AG08395 (cell line): ENCODE measurements around the gene KIFBP.

Experiments
- DNase-seq: peaks from one replicate; pipeline ENCODE4 v3.0.0; 2012; ENCODE audit warnings: mixed read lengths, low spot score

Gene KIFBP

GRCh38 chr10:69051303-69051702 lies 62.7 kb downstream of the KIFBP start:
- no peak for DNase-seq

GRCh38 chr10:69051710-69052487 lies 63.3 kb downstream of the KIFBP start:
- no peak for DNase-seq

GRCh38 chr10:69052736-69053135 lies 64.1 kb downstream of the KIFBP start:
- DNase-seq, result no peak

DNA sequence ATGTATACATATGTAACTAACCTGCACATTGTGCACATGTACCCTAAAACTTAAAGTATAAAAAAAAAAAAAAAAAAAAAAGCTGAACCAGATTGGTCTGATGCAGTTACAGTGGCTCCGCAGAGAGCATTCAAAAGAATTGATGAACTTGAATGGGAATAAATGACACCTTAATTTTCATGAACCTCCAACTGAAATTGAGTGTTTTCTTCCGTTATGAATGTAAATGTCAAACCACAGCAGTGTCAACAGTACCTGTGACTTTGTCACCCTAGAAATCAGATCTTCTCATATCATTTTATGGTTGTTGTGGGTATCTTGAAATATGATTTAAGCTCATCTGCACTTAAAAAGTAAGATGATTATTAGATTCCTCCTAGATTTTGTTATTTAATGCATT lies 66.6 kb downstream of the KIFBP start:
- no peak for DNase-seq

GRCh38 chr10:69056129-69056528 lies 67.5 kb downstream of the KIFBP start:
- no peak for DNase-seq

DNA sequence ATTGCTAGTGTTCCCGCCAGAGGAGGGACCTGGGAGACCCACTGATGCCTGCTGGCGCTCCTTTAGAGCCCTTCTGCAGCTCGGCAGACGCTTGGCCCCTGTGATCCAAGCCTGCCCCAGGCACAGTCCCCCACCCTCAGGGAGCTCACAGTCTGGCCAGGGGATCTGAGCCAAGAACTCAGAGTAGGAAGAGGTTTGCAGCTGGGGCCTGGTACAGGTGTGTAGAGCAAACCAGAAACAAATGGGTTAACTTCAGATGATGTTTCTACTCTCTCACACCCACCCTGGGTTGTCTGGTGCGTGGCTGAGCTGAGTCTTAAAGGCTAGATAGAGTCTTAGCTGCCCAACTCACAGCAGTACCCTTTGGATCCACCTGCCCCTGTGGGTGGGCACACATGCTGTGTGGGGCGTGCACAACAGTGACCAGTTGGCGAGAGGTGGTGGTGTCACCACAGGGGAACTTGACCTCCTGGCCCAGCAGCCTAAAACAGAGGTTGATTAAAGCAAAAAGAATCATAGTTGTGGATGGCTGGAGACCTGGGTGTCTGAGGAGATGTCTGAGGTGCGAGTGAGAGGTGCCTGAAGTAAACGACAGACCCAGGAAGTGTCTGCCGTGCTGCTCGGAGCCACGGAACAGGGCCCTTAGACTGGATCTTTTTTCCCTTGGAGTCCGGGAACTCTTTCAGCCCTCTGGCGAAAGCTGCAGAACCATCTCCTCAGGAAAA lies 68.1 kb downstream of the KIFBP start:
- no peak for DNase-seq

DNA sequence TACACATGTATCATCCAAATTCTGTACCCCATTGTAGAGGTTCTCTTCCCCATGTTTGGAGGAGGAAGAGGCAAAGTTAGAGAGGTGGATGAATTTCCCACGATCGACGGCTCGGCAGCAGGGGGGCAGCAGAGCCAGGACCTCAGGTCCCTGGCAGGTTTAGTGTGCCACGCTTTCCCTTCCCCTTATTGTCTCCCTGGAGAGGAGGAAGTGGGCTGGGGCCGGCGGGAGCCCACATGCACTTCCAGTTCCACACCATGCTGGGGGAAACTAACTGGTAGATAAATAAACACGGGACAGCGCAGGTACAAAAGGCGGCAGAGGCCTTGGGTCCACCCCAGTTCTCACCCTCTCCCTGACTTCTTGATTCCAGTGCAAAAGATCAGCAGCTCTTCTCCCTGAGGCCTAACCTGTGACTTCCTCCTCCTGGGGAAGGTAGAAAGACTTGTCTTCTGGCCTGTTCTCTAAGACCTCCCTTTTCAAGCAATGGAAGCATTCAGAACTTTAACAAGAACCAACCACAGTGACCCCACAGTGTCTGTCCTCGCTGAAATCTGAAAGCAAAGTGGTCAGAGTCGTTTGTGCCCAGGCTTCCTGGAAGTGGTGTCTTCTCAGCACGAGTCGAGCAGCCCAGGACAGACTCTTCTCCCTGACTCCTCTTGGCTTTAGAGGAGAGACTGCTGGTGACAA lies 68.8 kb downstream of the KIFBP start:
- no peak for DNase-seq

DNA sequence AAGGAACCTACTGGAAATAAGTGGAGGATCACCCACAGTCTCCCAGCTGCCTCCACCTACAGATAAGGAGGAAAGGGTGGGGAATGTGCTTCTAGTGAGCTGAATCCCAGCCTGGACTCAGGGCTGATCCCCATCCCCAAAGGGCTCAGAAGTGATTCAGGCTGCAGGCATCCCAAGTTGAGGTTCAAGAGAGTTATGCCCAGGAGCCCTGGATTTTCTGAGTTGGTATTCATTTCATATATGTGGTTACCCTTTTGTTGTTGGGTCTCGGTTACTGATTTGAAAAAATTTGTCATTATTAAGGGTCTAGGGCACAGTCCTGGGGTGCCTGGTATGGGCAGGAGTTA lies 69.3 kb downstream of the KIFBP start:
- DNase-seq, result peak; percentile 63

DNA sequence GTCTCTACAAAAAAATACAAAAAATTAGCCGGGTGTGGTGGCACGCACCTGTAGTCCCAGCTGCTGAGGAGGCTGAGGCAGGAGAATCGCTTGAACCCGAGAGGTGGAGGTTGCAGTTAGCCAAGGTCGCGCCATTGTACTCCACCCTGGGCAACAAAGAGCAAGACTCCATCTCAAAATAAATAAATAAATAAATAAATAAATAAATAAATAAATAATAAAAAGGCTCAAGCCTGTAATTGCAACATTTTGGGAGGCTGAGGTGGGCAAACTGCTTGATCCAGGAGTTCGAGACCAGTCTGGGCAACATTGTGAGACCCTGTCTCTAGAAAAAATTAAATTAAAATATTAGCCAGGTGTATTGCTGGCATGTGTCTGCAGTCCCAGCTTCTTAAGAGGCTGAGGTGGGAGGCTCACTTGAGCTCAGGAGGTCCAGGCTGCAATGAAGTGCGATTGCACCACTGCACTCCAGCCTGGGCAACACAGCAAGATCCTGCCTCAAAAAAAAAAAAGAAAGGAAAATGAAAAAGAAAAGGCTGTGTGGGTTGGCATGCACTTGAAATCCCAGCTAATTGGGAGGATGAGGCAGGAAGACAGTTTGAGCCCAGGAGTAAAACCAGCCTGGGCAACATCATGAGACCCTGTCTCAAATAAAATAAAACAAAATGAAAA lies 71.7 kb downstream of the KIFBP start:
- DNase-seq, result no peak

- DNase-seq, result peak; percentile 88
Observed at GRCh38 chr10:69061305-69062161, 72.9 kb downstream of the KIFBP start.

DNA sequence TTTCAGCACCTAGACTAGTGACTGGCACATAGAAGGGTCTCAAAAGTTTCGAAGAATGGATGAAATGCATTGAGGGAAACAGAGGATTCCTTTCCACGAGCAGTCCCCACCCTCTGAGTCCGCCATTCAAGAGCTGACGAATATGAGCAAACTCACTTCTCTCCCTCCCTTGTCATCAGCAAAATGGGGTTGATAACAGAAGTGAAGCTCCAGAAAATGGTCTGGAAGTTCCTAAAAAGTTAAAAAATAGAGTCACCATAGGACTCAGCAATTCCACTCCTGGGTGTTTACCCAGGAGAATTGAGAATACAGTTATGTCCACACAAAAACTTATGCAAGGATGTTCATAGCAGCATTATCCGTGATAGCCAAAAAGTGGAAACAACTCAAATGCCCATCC lies 74.3 kb downstream of the KIFBP start:
- DNase-seq, result no peak

DNA sequence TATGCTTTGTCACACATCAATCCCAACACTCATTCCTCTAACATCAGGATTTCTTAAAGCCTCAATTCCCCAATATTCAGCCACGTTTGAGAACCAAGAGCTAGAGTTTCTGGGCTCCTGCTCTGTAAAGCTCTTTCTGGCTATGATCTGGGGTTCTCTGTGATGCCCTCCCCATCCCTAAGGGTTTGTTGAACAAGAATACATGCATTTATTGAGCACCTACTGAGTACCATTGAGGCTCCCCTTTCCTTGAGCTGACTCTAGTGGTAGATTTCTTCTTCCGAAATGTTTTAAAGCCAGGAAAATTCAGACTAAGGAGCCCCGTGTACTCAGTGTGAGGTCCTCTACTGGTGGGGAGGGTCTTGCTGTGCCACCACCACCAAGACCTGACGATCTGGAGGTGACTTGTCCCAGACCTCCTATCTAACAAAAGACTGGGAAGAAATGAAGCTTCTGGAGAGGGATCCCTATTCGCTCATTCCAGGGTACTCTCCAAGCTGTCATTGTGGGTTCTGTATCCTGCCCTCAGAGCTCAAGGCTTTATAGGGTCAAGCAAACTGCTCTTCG lies 76.2 kb downstream of the KIFBP start:
- DNase-seq, result no peak

GRCh38 chr10:69065406-69066361 lies 77.1 kb downstream of the KIFBP start:
- peak; percentile 66 for DNase-seq
